Common myeloid progenitor, CD34-positive (primary cell): ENCODE measurements around the gene CDK16. TPM values are rescaled to one million over a fixed set of nuclear protein-coding genes. Genes with fewer than 3 reads are reported as not detected.

Experiments used
- CTCF ChIA-PET: fragments of 350-600 bp; sonication (Branson Sonifier 250); formaldehyde crosslinking; loops from one replicate; lab custom pipeline; 2021; ENCODE audit warnings: antibody characterized with exemption; lab: Charles Lee
- POLR2A ChIA-PET: fragments of 350-600 bp; sonication (Branson Sonifier 250); formaldehyde crosslinking; loops from one replicate; lab custom pipeline; 2021; ENCODE audit warnings: antibody characterized with exemption; lab: Charles Lee
- DNase-seq, 3 donors: peaks; one replicate each; pipeline versions ENCODE4 v3.0.0 to v3.0.0-alpha.2; 2013
- H3K27ac ChIP-seq, 2 experiments: 1 replicate in 1 of 2; 2 replicates in 1 of 2; pipeline ENCODE4 v1.7.0; 2013; ENCODE audit warnings: inconsistent platforms in 2 of 2, low read length in 2 of 2, mild to moderate bottlenecking in 2 of 2, low read depth in 1 of 2, moderate library complexity in 1 of 2; ENCODE audit not compliant: severe bottlenecking in 2 of 2, insufficient read depth in 1 of 2, poor library complexity in 1 of 2
- H3K27me3 ChIP-seq, 5 experiments: replicated peaks in 2 of 5; 1 replicate in 3 of 5; 2 replicates in 2 of 5; pipeline versions ENCODE4 v1.6.1 to v1.7.0; 2013; ENCODE audit warnings: low read length in 4 of 5, mild to moderate bottlenecking in 2 of 5, moderate library complexity in 2 of 5, inconsistent platforms in 1 of 5; ENCODE audit not compliant: insufficient read depth in 5 of 5, control insufficient read depth in 4 of 5
- H3K36me3 ChIP-seq, 4 experiments: 1 replicate in 2 of 4; 2 replicates in 2 of 4; pipeline versions ENCODE4 v1.6.1 to v1.7.0; 2013; ENCODE audit warnings: low read length in 3 of 4, control low read depth in 1 of 4, mild to moderate bottlenecking in 1 of 4; ENCODE audit not compliant: control insufficient read depth in 4 of 4, insufficient read depth in 4 of 4
- H3K4me1 ChIP-seq, 4 experiments: 1 replicate in 3 of 4; 2 replicates in 1 of 4; pipeline versions ENCODE4 v1.6.1 to v1.7.1; 2013; ENCODE audit warnings: low read length in 3 of 4, mild to moderate bottlenecking in 3 of 4, control low read depth in 1 of 4, inconsistent platforms in 1 of 4, moderate library complexity in 1 of 4; ENCODE audit not compliant: control insufficient read depth in 4 of 4, insufficient read depth in 4 of 4; ENCODE audit errors: control extremely low read depth in 1 of 4
- H3K4me3 ChIP-seq, 7 experiments: 1 replicate in 4 of 7; 2 replicates in 3 of 7; pipeline versions ENCODE4 v1.5.1 to v1.7.0; 2013; ENCODE audit warnings: mild to moderate bottlenecking in 7 of 7, low read length in 6 of 7, moderate library complexity in 6 of 7, inconsistent platforms in 2 of 7, low read depth in 2 of 7, control low read depth in 1 of 7; ENCODE audit not compliant: insufficient read depth in 4 of 7, control insufficient read depth in 1 of 7; ENCODE audit errors: extremely low read depth in 1 of 7
- H3K9me3 ChIP-seq, 5 experiments: 1 replicate in 4 of 5; 2 replicates in 1 of 5; pipeline versions ENCODE4 v1.6.1 to v1.7.1; 2013; ENCODE audit warnings: low read length in 4 of 5, mild to moderate bottlenecking in 2 of 5, inconsistent platforms in 1 of 5, low read depth in 1 of 5, moderate library complexity in 1 of 5; ENCODE audit not compliant: control insufficient read depth in 4 of 5, insufficient read depth in 2 of 5; ENCODE audit errors: control extremely low read depth in 1 of 5
- WGBS: methylation state at CpG from one replicate; pipeline ENCODE4 v1.1.5; 2013; ENCODE audit not compliant: insufficient coverage; 5-methylcytosine and 5-hydroxymethylcytosine counted together
- polyA plus RNA-seq: library from polyadenylated mRNA; unstranded; fragments of 120-200 nt; gene quantifications from one replicate; pipeline ENCODE4 v1.2.1, GENCODE V29; 2013

The CDK16 gene
- 38.4 TPM for polyA plus RNA-seq

DNA sequence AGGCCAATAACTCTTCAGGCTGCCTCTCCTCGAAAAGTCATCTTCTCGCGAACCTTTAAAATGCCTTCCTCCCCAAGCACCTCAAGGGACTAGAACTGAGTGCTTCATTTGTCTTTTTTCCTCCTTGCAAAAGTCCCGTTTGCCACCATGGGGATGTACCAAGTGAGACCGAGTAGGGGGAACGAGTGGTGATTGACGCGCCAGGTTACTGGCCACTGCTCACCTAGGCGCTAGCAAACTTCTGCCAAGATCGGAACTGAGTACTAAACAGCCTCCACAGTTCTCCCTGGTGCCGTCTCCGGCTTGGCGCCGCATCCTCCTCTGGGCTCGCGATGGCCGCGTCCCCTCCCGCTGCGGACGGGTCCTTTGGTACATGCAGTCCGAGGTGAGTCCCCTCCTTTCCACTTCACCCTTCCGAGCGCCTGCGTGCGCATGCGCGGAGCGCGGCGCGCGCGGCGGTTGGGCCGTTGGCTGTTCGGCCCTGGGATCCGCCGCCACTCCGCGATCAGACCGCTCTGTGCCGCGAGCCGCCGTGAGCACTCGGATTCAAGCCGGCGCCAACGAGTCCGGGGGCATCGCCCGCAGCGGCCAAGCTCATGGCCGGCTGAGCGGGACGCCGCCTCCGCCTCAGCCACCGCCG is at the start of gene CDK16:
CDK16 (plus strand) TSS at position 402 of the 640 bp plus-strand sequence. CDS start 4,877 bp downstream, outside the sequence.
- H3K36me3 ChIP-seq = peaks cover 3 to 51% (median 23%) of the 10 kb centered on the region in 4 experiments
- no peaks in the 10 kb centered on the region for H3K27me3 ChIP-seq
- H3K27ac ChIP-seq = peak within 1 kb of the TSS; percentile 92 to 98
- peak; percentile 75 to 91 (median 89) for DNase-seq
- ChIA-PET POLR2A (interaction anchor here (1.3 to 1.4 kb wide), 2 partner anchors 15 to 24 kb away, joined by 3 to 10 read pairs; partner anchors contain the start of gene USP11), CTCF (interaction anchor here (0.7 to 1.0 kb wide), 2 partner anchors 32 to 61 kb away, joined by 3 read pairs; no protein-coding TSS in a partner anchor)
- peaks cover 4 to 38% (median 31%) of the 10 kb centered on the region in 4 experiments for H3K4me1 ChIP-seq
- H3K9me3 ChIP-seq = no peaks in the 10 kb centered on the region
- H3K4me3 ChIP-seq = peak within 1 kb of the TSS; percentile 67 to 93 (median 86)
- WGBS = 1% methylated on average over 47 of the region's 61 CpGs

DNA sequence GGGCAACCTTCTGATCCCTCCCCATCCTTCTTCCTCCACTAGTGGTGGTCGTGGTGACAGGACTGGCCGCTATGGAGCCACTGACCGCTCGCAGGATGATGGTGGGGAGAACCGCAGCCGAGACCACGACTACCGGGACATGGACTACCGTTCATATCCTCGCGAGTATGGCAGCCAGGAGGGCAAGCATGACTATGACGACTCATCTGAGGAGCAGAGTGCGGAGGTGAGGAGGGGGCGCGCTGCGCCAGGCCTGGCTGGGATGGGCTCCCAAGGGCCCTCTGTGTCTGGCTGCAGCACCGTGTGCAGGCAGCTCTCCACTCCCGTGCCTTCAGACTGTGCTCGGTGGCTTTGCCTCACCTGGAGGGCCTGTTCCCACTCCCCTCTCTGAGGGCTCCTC is 49.2 kb upstream of the CDK16 start:
- Histone ChIP-seq H3K4me1 (no peaks in the 10 kb centered on the region), H3K27ac (no peak overlapping the region), H3K27me3 (peaks cover 0 to 48% (median 0%) of the 10 kb centered on the region in 5 experiments), H3K4me3 (no peak overlapping the region), H3K36me3 (peaks cover 4 to 48% (median 27%) of the 10 kb centered on the region in 4 experiments), H3K9me3 (peaks cover 0 to 5% (median 0%) of the 10 kb centered on the region in 5 experiments)
- POLR2A ChIA-PET = no interaction called here
- CTCF ChIA-PET = no interaction called here
- WGBS = 94% methylated on average over 19 of the region's 19 CpGs
- no peak for DNase-seq

DNA sequence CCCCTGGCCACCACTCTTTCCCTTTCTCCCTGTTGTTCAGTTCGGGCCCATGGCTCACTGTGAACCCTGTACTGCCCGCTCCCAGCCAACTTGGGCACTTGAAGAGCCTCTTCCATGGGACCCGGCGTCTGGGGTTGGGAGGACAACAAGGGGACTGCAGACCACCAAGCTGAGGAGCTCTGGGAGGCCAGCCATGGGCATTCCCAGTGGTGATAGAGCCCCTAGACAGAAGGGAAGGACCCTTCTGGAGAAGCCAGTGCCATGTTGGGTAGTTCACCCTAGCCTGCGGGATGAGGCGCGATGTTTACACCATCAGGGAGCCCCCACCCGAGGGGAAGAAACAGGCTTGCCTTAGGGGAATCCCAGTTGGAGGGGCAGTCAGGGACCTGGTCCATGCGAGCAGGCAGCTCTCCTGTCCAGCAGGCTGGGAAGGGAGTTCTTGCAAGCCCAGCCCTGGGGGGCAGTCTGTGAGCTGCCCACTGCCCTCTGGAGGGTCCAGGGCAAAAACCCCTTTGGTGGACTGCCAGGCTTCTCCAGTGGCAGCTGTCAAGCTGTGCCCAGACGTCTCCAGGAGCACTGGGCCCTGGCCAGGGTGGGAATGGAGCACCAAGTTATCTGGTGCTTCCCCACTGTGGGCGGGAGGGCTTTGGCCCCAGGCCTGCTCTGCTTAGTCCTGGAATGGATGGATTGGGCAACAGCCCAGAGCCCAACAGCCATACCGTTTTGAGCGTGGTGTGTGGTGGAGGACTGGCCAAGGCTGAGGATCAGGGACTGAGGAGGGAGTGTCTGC is 48.6 kb upstream of the CDK16 start:
- Histone ChIP-seq H3K4me1 (no peaks in the 10 kb centered on the region), H3K9me3 (peaks cover 0 to 2% (median 0%) of the 10 kb centered on the region in 5 experiments), H3K27me3 (peaks cover 0 to 54% (median 0%) of the 10 kb centered on the region in 5 experiments), H3K4me3 (no peak overlapping the region), H3K27ac (no peak overlapping the region), H3K36me3 (peaks cover 4 to 52% (median 30%) of the 10 kb centered on the region in 4 experiments)
- POLR2A ChIA-PET = no interaction called here
- no peak for DNase-seq
- 88% methylated on average over 11 of the region's 13 CpGs for WGBS
- CTCF ChIA-PET = interaction anchor here (1.1 kb wide), 1 partner anchor 12 kb away, joined by 4 read pairs; no protein-coding TSS in a partner anchor

DNA sequence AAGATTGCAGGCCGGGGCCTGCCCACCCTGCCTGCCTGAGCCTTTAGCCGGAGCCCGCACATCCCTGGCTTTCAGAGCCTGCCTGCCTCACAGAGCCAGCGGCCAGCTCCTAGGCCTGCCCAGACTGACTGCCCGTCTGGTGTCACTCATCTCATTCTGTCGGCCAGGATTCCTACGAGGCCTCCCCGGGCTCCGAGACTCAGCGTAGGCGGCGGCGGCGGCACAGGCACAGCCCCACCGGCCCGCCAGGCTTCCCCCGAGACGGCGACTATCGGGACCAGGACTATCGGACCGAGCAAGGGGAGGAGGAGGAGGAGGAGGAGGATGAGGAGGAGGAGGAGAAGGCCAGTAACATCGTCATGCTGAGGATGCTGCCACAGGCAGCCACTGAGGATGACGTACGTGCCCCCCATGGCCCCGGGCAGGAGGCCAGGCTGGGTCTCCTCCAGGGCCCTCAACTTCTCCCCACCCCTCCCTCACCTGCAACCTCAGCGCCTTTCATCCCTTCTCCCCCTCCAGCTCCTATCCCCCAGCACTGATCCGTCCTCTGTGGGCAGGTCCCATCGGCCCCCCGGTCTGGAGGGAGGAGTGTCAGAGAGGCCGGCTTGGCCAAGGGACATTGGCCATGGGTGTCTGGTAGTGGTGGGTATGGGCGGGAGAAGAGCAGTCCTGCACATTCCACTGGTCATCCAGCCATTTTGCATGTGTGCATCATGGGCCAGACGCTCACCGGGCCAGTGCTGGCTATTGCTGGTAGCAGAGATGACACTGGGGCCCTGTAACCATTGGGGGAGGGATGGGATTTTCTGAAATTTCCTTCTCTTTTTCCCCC is 47.4 kb upstream of the CDK16 start:
- ChIA-PET CTCF (interaction anchor here (1.1 kb wide), 1 partner anchor 11 kb away, joined by 4 read pairs; no protein-coding TSS in a partner anchor), POLR2A (no interaction called here)
- H3K27me3 ChIP-seq = peaks cover 0 to 64% (median 0%) of the 10 kb centered on the region in 5 experiments

DNA sequence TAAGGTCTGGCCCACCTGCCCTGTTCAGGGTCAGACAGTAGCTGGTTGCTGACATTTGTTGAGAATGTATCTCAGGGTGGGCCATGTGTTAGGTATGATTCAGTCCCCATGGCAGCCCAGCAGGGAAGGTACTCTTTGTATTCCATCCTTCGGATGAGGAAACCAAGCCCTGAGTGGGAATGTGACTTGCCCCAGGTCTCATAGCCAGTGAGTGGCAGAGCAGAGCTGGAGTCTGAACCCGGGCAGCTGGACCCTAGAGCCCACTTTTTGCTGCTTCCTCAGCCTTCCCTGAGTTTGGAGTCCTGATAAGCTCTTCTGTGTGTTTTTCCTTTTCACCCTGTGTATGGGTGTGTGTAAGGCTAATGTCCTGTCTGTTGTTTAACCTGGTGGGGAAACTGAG is 46.5 kb upstream of the CDK16 start:
- DNase-seq = no peak
- Histone ChIP-seq H3K4me1 (no peaks in the 10 kb centered on the region), H3K36me3 (peaks cover 4 to 71% (median 43%) of the 10 kb centered on the region in 4 experiments), H3K27me3 (peaks cover 0 to 73% (median 0%) of the 10 kb centered on the region in 5 experiments), H3K9me3 (no peaks in the 10 kb centered on the region), H3K27ac (no peak overlapping the region), H3K4me3 (no peak overlapping the region)
- POLR2A ChIA-PET = no interaction called here
- 96% methylated on average over 2 of the region's 2 CpGs for WGBS
- CTCF ChIA-PET = no interaction called here

More for the DNA sequence above, 47.4 kb upstream of the CDK16 start:
- 88% methylated on average over 17 of the region's 34 CpGs for WGBS
- no peak for DNase-seq
- Histone ChIP-seq H3K36me3 (peaks cover 4 to 62% (median 37%) of the 10 kb centered on the region in 4 experiments), H3K4me3 (no peak overlapping the region), H3K27ac (no peak overlapping the region), H3K9me3 (no peaks in the 10 kb centered on the region), H3K4me1 (no peaks in the 10 kb centered on the region)

DNA sequence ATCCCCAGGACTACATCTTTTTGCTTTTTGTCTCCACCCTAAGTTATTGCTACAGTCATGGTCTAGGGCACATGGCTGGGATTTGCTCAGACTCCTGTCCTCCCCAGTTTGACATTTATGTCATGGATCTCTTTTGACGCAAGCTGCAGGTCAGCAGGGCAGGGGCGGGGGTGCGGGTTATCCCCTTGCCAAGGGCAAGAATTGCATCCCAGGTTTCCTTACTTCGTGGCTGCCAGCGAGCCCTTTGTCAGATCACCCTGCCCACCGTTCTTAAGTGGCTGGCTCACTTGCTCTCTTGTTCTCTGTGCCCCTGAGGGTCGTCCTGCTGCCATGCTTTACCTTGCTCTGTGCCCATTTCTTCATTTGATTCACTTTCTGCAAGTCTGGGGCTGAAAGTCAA is 45.9 kb upstream of the CDK16 start:
- Histone ChIP-seq H3K27me3 (peaks cover 0 to 79% (median 0%) of the 10 kb centered on the region in 5 experiments), H3K36me3 (peaks cover 4 to 76% (median 45%) of the 10 kb centered on the region in 4 experiments), H3K27ac (no peak overlapping the region), H3K4me3 (no peak overlapping the region), H3K9me3 (no peaks in the 10 kb centered on the region), H3K4me1 (no peaks in the 10 kb centered on the region)
- no peak for DNase-seq
- WGBS = 90% methylated on average over 7 of the region's 7 CpGs
- ChIA-PET POLR2A (no interaction called here), CTCF (no interaction called here)
